RCC 7860 (cell line): ENCODE measurements around the gene RAPGEF3.

Source experiments
- DNase-seq: peaks from one replicate; pipeline ENCODE4 v3.0.0-alpha.2; 2015; ENCODE audit warnings: low spot score
- FAIRE-seq: peaks from 2 replicates; lab custom pipeline; 2012; peaks lifted over from hg19 to GRCh38; lab: Jason Lieb, UNC

RAPGEF3 gene

GRCh38 chr12:47791351-47791746 is 32.7 kb upstream of the RAPGEF3 start:
- no peak for FAIRE-seq
- no peak for DNase-seq

- DNase-seq (no peak), FAIRE-seq (no peak)
Observed at GRCh38 chr12:47790676-47791350, 32.1 kb upstream of the RAPGEF3 start.

GRCh38 chr12:47789712-47790489 is 31.2 kb upstream of the RAPGEF3 start:
- FAIRE-seq: no peak
- no peak for DNase-seq

- FAIRE-seq (no peak), DNase-seq (no peak)
Observed at GRCh38 chr12:47789141-47789540, 30.5 kb upstream of the RAPGEF3 start.

GRCh38 chr12:47787596-47788319 is 29.1 kb upstream of the RAPGEF3 start:
- DNase-seq: no peak
- FAIRE-seq: no peak

- no peak for FAIRE-seq
Observed at GRCh38 chr12:47786662-47787280, 28.1 kb upstream of the RAPGEF3 start.

GRCh38 chr12:47785887-47786661 is 27.4 kb upstream of the RAPGEF3 start:
- FAIRE-seq (no peak), DNase-seq (no peak)

More at GRCh38 chr12:47786662-47787280, 28.1 kb upstream of the RAPGEF3 start:
- DNase-seq: no peak

GRCh38 chr12:47785036-47785886 is 26.6 kb upstream of the RAPGEF3 start:
- no peak for DNase-seq

GRCh38 chr12:47783821-47784819 is 25.4 kb upstream of the RAPGEF3 start:
- DNase-seq: no peak
- FAIRE-seq: no peak

More at GRCh38 chr12:47785036-47785886, 26.6 kb upstream of the RAPGEF3 start:
- FAIRE-seq: no peak

- FAIRE-seq: no peak
- no peak for DNase-seq
Observed at GRCh38 chr12:47783024-47783755, 24.5 kb upstream of the RAPGEF3 start.

- FAIRE-seq: no peak
- DNase-seq: no peak
Observed at GRCh38 chr12:47782372-47782770, 23.7 kb upstream of the RAPGEF3 start.

GRCh38 chr12:47781479-47782371 is 23.0 kb upstream of the RAPGEF3 start:
- DNase-seq (no peak), FAIRE-seq (no peak)

- DNase-seq: no peak
- no peak for FAIRE-seq
Observed at GRCh38 chr12:47779943-47780504, 21.3 kb upstream of the RAPGEF3 start.

- DNase-seq: peak; percentile 66
- no peak for FAIRE-seq
Observed at GRCh38 chr12:47779301-47779942, 20.7 kb upstream of the RAPGEF3 start.

- DNase-seq: no peak
Observed at GRCh38 chr12:47778881-47779280, 20.2 kb upstream of the RAPGEF3 start.

More at GRCh38 chr12:47778881-47779280, 20.2 kb upstream of the RAPGEF3 start:
- FAIRE-seq: no peak
